ENCODE measurements around the gene PRKAR1B. TPM values are rescaled to one million over a fixed set of nuclear protein-coding genes. Genes with fewer than 3 reads are reported as not detected.

PRKAR1B gene
- total RNA-seq, 2 donors from 2014 or later, result 33.5 to 43.2 TPM

DNA sequence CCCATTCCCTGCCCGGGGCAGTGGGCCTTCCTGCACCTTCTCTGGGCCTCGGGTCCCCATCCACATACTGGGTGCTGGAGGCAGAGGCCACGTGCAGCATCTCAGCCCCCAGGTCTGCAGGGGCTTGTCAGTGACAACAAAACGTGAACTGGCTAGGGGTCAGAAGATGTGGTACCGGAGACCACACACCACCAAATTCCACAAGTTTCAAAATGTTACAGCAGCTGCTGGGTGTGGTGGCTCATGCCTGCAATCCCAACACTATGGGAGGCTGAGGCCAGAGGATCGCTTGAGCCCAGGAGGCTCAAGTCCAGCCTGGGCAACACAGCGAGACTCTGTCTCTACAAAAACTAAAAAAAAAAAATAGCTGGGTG lies 62.7 kb downstream of the PRKAR1B start:
- no peaks in the 10 kb centered on the region for H3K27me3 ChIP-seq (ENCODE audit: control insufficient read depth, insufficient read depth, low read length, poor library complexity, severe bottlenecking)
- H3K9me3 ChIP-seq (ENCODE audit: control insufficient read depth, low read length), result no peaks in the 10 kb centered on the region
- DNase-seq, result no peak
- no peak overlapping the region for H3K27ac Mint-ChIP-seq
- no peaks in the 10 kb centered on the region for H3K4me1 Mint-ChIP-seq
- H3K9me3 Mint-ChIP-seq, result peaks cover 9% of the 10 kb centered on the region
- 87 to 94% methylated on average over 4 to 7 of the region's 7 CpGs for whole genome bisulfite sequencing, 2 experiments (ENCODE audit: insufficient coverage in 1 of 2, insufficient read length in 1 of 2)
- H3K9ac ChIP-seq (ENCODE audit: extremely low read depth, low read length, poor library complexity, severe bottlenecking), result no peak overlapping the region
- no peaks in the 10 kb centered on the region for H3K27me3 Mint-ChIP-seq (ENCODE audit: insufficient read depth)
- no peak overlapping the region for H3K27ac ChIP-seq (ENCODE audit: low read depth, low read length)
- TF ChIP-seq CTCF (conservative IDR thresholded peaks at IDR 0.05), result no peak
- H3K4me3 Mint-ChIP-seq, result no peak overlapping the region
- H3K36me3 ChIP-seq (ENCODE audit: control insufficient read depth, insufficient read depth, low read length), result no peaks in the 10 kb centered on the region
- peaks cover 10% of the 10 kb centered on the region for H3K36me3 Mint-ChIP-seq (ENCODE audit: low read depth)
- no peaks in the 10 kb centered on the region for H3K4me1 ChIP-seq (ENCODE audit: control insufficient read depth, insufficient read depth, low read length)
- no peak overlapping the region for H3K4me3 ChIP-seq (ENCODE audit: low read length)

DNA sequence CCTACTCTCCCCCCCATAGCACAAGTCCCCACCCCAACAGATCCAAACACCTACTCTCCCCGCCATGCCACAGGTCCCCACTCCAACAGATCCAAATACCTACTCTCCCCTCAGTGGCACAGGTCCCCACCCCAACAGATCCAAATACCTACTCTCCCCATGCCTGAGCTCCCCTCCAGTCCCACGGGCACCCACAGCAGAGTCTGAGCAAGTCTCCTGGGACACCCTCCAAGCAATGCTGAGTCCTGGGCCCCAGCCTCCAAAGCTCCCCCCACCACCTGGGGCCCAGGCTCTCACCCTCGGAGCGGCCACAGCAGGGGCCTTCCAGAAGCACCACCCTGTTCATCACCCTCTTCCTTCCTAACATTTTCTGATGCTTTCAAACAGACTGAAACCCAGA lies 64.5 kb downstream of the PRKAR1B start:
- Histone ChIP-seq H3K4me3 (ENCODE audit: low read length) (no peak overlapping the region), H3K9me3 (ENCODE audit: control insufficient read depth, low read length) (no peaks in the 10 kb centered on the region), H3K4me1 (ENCODE audit: control insufficient read depth, insufficient read depth, low read length) (no peaks in the 10 kb centered on the region), H3K27me3 (ENCODE audit: control insufficient read depth, insufficient read depth, low read length, poor library complexity, severe bottlenecking) (no peaks in the 10 kb centered on the region), H3K36me3 (ENCODE audit: control insufficient read depth, insufficient read depth, low read length) (no peaks in the 10 kb centered on the region), H3K27ac (ENCODE audit: low read depth, low read length) (no peak overlapping the region), H3K9ac (ENCODE audit: extremely low read depth, low read length, poor library complexity, severe bottlenecking) (no peak overlapping the region)
- WGBS, 2 experiments (ENCODE audit: insufficient coverage in 1 of 2, insufficient read length in 1 of 2), result 90% methylated on average over 4 of the region's 4 CpGs; no CpG with 5 or more reads in 1 of the 2 experiments
- no peaks in the 10 kb centered on the region for H3K9me3 Mint-ChIP-seq
- no peaks in the 10 kb centered on the region for H3K4me1 Mint-ChIP-seq
- H3K4me3 Mint-ChIP-seq, result no peak overlapping the region
- no peaks in the 10 kb centered on the region for H3K27me3 Mint-ChIP-seq (ENCODE audit: insufficient read depth)
- H3K36me3 Mint-ChIP-seq (ENCODE audit: low read depth), result peaks cover 13% of the 10 kb centered on the region
- TF ChIP-seq CTCF (conservative IDR thresholded peaks at IDR 0.05), result no peak
- peak overlapping the region; percentile 70 for H3K27ac Mint-ChIP-seq
- no peak for DNase-seq

GRCh38 chr7:659996-660395 lies 67.1 kb downstream of the PRKAR1B start:
- H3K36me3 ChIP-seq (ENCODE audit: control insufficient read depth, insufficient read depth, low read length), result peaks cover 4% of the 10 kb centered on the region
- DNase-seq, result no peak
- no peak overlapping the region for H3K27ac ChIP-seq (ENCODE audit: low read depth, low read length)
- H3K9me3 ChIP-seq (ENCODE audit: control insufficient read depth, low read length), result peaks cover 20% of the 10 kb centered on the region
- TF ChIP-seq CTCF (conservative IDR thresholded peaks at IDR 0.05), result no peak
- no peak overlapping the region for H3K4me3 Mint-ChIP-seq
- 95 to 96% methylated on average over 5 to 13 of the region's 13 CpGs for WGBS, 2 experiments (ENCODE audit: insufficient coverage in 1 of 2, insufficient read length in 1 of 2)
- no peaks in the 10 kb centered on the region for H3K27me3 Mint-ChIP-seq (ENCODE audit: insufficient read depth)
- no peak overlapping the region for H3K27ac Mint-ChIP-seq
- no peak overlapping the region for H3K9ac ChIP-seq (ENCODE audit: extremely low read depth, low read length, poor library complexity, severe bottlenecking)
- no peaks in the 10 kb centered on the region for H3K9me3 Mint-ChIP-seq
- no peak overlapping the region for H3K4me3 ChIP-seq (ENCODE audit: low read length)
- H3K36me3 Mint-ChIP-seq (ENCODE audit: low read depth), result peaks cover 13% of the 10 kb centered on the region
- no peaks in the 10 kb centered on the region for H3K27me3 ChIP-seq (ENCODE audit: control insufficient read depth, insufficient read depth, low read length, poor library complexity, severe bottlenecking)
- no peaks in the 10 kb centered on the region for H3K4me1 ChIP-seq (ENCODE audit: control insufficient read depth, insufficient read depth, low read length)
- no peaks in the 10 kb centered on the region for H3K4me1 Mint-ChIP-seq

All from endodermal cell (in vitro differentiated cells).